Stimulated activated CD4-positive, alpha-beta T cell treated with anti-CD3 and anti-CD28 coated beads, Interleukin-2, amount 100 ng/mL, for 48 hours (primary cell): ENCODE data around the gene FAM24A.

Experiments
- DNase-seq, 2 donors: peaks; one replicate each; pipeline ENCODE4 v3.0.0-alpha.2; 2020

FAM24A gene

DNA sequence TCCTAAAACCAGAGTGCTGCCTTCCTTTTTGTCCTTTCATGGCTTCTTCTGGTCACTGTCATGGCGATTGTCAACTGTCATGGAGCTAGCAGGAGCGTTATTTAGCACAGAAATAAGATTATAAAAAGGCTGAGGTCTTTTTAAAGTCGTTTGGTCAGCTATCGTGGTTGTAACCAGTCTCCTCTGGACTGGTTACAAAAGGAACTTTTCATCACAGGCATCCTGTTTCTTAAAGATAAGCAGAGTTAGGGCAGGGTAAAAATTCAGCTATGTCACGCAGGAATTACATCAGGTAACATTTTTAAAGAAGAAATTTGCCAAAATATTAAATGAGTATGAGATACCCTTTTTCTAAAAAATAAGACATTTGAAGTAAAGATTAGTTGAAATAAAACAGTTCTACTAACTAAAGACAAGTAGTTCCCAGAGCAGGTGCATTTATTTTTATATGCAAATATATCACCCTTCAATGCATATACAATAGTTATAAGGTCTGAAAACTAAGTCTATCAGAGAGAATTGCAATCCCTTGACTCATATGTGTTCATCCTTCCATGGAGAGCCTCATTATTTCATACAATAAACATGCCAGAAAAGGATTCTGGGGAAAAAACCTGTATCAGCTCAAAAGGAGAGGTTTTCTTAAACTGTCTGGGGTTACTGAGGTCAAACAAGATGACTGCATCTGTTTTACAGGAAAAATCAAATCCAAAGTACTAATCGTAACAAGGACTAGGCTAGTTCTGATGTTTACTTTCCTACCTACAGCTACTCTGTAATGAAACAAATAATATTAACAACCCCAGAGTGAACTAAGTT lies 20.9 kb downstream of the FAM24A start:
- DNase-seq, result no peak

DNA sequence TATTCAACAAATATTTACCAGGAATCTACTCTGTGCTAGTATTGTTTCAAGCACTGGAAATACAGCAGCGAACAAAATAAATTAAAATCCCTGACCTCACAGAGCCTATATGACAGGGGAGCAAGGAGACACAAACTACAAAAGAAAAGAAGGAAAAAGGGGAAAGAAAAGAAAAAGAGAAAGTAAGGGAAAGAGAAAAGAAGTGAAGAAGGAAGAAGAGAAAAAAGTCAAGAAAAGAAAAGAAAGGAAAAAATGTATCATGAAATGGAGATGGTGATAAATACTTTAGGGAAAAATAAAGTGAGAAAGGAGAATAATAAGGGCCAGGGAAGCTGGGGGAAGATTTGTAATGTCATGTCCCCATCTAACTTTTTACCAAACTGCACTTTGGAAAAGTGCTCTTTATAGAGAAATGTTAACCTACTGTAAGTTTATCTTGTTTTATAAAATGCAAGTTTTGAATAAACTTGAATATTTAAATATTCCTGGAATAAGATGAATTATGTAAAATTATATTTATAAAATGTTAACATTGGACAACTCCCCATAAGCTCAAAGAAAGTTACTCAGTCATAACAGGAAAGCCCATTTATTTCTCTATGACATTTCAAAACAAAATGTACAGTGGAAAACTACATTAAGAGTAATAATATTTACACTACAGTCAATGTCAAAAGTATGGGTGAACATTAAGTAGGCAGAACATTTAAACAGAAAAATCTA lies 28.9 kb downstream of the FAM24A start:
- no peak for DNase-seq

DNA sequence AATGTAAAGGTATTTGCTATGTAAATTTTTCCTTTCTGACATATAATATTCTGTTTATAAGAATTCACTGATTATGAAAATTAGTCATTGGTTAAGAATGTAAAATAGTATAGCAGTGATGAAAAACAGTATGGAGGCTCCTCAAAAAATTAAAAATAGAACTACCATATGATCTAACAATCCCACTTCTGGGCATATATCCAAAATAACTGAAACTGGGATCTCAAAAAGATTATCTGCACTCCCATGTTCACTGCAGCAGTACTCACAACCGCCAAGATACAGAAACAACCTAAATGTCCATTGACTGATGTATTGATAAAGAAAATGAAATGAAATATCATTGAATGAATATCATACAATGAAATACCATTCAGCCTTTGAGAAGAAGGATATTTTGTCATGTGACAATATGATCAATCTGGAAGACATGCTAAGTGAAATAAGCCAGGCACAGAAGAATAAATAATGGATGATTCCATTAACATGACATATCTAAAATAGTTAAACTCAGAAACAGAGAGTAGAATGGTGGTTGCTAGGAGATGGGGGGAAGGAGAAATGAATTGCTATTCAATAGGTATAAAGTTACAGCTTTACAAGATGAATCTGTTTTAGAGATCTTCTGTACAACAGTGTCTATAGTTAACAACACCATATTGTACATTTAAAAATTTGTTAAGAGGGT lies 29.6 kb downstream of the FAM24A start:
- no peak for DNase-seq

GRCh38 chr10:122949296-122949695 lies 38.9 kb downstream of the FAM24A start:
- DNase-seq, result no peak

DNA sequence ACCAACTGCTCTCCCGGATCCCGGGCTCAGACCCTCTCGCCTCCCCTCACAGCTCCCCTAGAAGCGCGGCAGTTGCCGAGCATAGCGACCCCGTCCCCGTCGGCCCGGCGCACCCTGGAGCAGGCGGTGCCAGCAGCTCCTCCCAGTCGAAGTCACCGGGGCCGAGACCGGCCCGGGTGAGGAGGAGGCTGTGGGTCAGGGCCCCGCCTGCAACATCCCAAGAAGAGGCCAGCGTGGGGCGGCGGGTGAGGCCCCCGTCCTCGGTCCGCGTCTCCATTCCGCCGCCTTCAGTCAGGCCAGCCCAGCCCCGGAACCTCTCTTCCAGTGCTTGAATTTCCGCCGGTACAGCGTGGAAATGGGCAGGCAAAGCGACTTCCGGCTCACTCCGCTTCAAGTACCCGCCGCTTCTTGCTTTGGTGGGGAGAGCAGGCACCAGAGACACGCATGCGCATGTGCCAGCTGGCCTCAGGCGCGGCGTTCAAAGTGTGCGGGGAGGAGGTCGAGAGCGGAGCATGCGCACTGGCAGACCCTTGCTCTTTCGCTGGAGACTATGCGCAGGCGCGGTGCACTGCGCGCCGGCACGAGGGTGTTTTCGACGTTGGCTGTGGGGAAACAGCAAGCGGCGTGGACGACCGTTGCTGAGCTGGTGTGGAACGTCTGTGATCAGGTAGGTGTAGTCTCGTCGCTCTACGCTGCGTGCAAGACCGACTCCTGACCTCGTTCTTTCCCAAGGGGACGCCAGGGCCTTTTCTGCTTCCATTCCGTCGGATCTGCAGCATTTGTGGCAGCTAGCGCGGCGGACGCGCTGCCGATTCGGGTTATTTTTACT lies 43.7 kb downstream of the FAM24A start, which contains the start of gene C10orf88:
TSS of gene C10orf88 (minus strand) at position 326 of the 829 bp plus-strand sequence. CDS start at position 277, 49 bp downstream.
- DNase-seq, result peak; percentile 93 to 95

- no peak for DNase-seq
Measured at GRCh38 chr10:122954731-122955050, 44.3 kb downstream of the FAM24A start.

DNA sequence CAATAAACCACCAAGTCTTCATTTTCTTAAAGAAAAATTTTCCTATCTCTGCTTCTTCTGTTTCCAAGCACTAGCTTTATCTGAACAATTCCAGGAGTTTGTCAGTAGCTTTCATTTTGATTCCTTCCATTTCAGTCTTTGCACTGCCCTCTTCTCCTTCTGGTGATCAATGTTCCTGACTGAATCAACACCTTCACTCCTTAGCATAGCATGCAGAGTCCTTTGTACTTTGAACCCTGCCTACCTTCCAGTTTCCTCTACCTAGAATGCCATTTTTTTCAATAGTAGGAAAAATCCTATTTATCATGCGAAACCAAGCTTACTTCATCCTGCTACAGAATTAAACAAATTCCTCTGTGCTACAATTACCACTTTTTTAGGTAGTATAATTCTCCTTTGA lies 45.5 kb downstream of the FAM24A start:
- DNase-seq, result no peak

GRCh38 chr10:122957474-122957873 lies 47.1 kb downstream of the FAM24A start:
- no peak for DNase-seq

GRCh38 chr10:122962405-122962804 lies 52.0 kb downstream of the FAM24A start:
- no peak for DNase-seq
